ENCODE results near the gene CAMTA1. TPM values are rescaled to one million over a fixed set of nuclear protein-coding genes. Genes with fewer than 3 reads are reported as not detected.

CAMTA1 gene, protein sequence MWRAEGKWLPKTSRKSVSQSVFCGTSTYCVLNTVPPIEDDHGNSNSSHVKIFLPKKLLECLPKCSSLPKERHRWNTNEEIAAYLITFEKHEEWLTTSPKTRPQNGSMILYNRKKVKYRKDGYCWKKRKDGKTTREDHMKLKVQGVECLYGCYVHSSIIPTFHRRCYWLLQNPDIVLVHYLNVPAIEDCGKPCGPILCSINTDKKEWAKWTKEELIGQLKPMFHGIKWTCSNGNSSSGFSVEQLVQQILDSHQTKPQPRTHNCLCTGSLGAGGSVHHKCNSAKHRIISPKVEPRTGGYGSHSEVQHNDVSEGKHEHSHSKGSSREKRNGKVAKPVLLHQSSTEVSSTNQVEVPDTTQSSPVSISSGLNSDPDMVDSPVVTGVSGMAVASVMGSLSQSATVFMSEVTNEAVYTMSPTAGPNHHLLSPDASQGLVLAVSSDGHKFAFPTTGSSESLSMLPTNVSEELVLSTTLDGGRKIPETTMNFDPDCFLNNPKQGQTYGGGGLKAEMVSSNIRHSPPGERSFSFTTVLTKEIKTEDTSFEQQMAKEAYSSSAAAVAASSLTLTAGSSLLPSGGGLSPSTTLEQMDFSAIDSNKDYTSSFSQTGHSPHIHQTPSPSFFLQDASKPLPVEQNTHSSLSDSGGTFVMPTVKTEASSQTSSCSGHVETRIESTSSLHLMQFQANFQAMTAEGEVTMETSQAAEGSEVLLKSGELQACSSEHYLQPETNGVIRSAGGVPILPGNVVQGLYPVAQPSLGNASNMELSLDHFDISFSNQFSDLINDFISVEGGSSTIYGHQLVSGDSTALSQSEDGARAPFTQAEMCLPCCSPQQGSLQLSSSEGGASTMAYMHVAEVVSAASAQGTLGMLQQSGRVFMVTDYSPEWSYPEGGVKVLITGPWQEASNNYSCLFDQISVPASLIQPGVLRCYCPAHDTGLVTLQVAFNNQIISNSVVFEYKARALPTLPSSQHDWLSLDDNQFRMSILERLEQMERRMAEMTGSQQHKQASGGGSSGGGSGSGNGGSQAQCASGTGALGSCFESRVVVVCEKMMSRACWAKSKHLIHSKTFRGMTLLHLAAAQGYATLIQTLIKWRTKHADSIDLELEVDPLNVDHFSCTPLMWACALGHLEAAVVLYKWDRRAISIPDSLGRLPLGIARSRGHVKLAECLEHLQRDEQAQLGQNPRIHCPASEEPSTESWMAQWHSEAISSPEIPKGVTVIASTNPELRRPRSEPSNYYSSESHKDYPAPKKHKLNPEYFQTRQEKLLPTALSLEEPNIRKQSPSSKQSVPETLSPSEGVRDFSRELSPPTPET (N-terminal part only)
- total RNA-seq: 140 TPM

DNA sequence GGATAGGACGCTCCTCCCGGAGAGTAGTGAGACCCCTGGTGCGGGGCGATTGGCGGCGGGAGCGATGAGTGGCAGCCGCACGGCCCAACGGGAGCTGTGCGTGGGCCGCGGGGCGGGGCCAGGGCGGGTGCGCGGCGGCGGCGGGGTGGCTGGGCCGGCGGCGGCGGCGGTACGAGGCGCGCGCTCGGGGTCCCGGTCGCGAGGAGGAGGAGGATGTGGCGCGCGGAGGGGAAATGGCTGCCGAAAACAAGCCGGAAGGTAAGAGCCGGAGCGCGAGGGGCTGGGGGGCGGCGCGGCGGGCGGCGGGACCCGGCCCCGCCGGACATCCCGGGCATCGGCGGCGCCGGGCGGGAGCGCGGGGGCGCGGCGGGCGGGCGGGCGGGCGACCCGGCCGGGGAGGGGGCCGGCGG is at the start of gene CAMTA1:
CAMTA1 (plus strand) TSS at position 137 of the 410 bp plus-strand sequence; CDS start at position 214, 77 bp downstream.

GRCh38 chr1:7770997-7771822 is 986.0 kb downstream of the CAMTA1 start, which contains the start of gene VAMP3:
Gene VAMP3 (plus strand): TSS chr1:7771296. CDS start chr1:7771384, 88 bp downstream.

GRCh38 chr1:7783826-7784491 is 998.7 kb downstream of the CAMTA1 start, which contains the start of gene PER3:
Gene PER3 (plus strand): TSS chr1:7784291. CDS start chr1:7784878, 587 bp downstream.

Small RNA genes within 50 kb of the gene (small RNA-seq; reads per million reads assigned to genes)
- gene AL359881.1 (ENCODE audit: low replicate concordance) (not detected), gene AL590128.1 (ENCODE audit: low replicate concordance) (not detected), gene RNU1-8P (ENCODE audit: low replicate concordance) (0.28 reads per million)

Other genes starting within 250 kb of the CAMTA1 start
- gene NOL9, start 230.9 kb upstream of the CAMTA1 start, total RNA-seq: 52.9 TPM
- not detected for gene TAS1R1, start 230.1 kb upstream of the CAMTA1 start, total RNA-seq
- gene ZBTB48, start 205.5 kb upstream of the CAMTA1 start, total RNA-seq: 19.4 TPM
- 9.1 TPM for gene KLHL21, start 182.6 kb upstream of the CAMTA1 start, total RNA-seq
- 13.8 TPM for gene PHF13, start 171.7 kb upstream of the CAMTA1 start, total RNA-seq
- gene THAP3, start 160.6 kb upstream of the CAMTA1 start, total RNA-seq: 29.7 TPM
- gene DNAJC11, start 83.6 kb upstream of the CAMTA1 start, total RNA-seq: 55.1 TPM